ENCODE measurements around the gene HDAC4. TPM values are rescaled to one million over a fixed set of nuclear protein-coding genes. Genes with fewer than 3 reads are reported as not detected.
A peak's percentile ranks its signal among the peaks of the same experiment; 100 is the strongest.
"Not testable (repeated sequence)": the region's sequence is repeated elsewhere in the genome, so short reads cannot be mapped to it uniquely, and the experiment has no call there.

Gene HDAC4
- total RNA-seq, 2 experiments from 2014 or later = 25.2 to 65.1 TPM

DNA sequence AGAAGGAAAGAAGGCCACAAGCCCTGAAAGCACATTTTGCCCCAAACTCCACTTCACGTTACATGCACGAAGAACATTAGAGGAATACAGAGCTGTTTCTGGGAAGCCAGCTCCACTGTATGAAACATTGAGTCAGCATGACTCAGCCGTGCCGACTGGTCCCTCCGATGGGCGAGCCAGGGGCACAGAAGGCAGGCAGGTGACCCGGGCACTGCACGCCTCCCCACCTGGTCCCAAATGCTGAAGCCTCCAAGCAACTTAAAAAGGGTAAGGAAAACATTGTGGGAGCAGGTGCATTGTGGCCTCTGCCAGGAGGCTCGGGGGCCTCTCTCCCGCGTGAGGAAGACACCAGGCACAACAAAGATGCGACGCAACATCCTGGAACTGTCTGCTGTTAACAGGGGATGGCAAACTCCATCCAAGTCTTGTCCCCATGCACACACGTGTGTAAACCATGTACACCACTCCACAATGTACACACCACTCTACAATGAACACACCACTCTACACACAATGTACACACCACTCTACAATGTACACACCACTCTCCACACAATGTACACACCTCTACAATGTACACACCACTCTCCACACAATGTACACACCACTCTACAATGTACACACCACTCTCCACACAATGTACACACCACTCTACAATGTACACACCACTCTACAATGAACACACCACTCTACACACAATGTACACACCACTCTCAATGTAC is 120.4 kb downstream of the HDAC4 start:
- H3K27me3 Mint-ChIP-seq; H3K4me3 Mint-ChIP-seq; H3K27ac Mint-ChIP-seq; H3K9me3 Mint-ChIP-seq (ENCODE audit: low read depth); DNase-seq; H3K36me3 Mint-ChIP-seq: not testable (repeated sequence)
- peak; percentile 46 for ATAC-seq
- CTCF ChIA-PET = interaction anchor here (0.6 to 1.7 kb wide), 3 partner anchors 8 to 15 kb away, joined by 3 to 4 read pairs (median 3); no protein-coding TSS in a partner anchor
- H3K4me1 Mint-ChIP-seq = peaks cover 50% of the 10 kb centered on the region

DNA sequence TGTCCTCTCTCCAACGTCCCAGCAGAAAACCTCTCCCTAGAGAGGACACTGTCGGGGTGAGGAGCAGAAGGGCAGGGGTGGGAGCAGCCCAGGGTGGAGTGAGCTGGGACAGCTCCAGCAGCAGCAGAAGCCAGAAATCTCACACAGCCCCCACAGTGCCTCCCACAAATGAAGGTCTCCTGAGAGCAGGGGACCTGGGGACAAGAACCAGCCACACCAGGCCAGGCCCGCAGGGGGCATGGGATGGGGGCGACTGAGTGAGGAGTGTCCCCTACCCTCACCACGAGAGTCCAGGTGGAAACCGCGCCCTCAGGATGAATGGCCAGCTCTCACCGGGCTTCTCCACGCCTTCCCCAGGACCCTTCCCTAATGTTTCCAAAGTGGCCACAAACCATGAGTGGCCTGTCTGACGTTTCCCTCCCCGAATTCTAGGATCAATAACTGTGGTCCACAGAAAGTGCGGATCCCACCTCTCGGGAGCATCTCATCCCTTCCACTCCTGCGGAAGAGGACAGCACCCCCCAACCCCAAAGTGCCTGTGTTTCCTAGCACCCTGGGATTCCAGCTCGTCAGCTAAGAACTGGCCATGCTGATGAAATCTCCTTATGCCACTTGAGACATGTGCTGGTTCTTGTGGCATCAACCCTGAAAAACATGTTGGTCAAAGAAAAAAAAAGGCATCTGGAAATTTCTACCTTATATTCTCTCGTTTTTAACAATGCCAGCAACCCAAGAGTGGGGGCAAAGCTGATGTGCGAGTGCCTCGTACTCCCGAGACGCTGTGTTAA is 121.1 kb downstream of the HDAC4 start:
- Mint-ChIP-seq H3K4me3 (no peak overlapping the region), H3K27ac (peak overlapping the region; percentile 61), H3K9me3 (ENCODE audit: low read depth) (no peaks in the 10 kb centered on the region), H3K27me3 (no peaks in the 10 kb centered on the region), H3K36me3 (peaks cover 3% of the 10 kb centered on the region), H3K4me1 (peaks cover 48% of the 10 kb centered on the region)
- DNase-seq (no peak), ATAC-seq (no peak)
- CTCF ChIA-PET = interaction anchor here (0.6 to 1.7 kb wide), 3 partner anchors 9 to 14 kb away, joined by 3 to 4 read pairs (median 3); no protein-coding TSS in a partner anchor

DNA sequence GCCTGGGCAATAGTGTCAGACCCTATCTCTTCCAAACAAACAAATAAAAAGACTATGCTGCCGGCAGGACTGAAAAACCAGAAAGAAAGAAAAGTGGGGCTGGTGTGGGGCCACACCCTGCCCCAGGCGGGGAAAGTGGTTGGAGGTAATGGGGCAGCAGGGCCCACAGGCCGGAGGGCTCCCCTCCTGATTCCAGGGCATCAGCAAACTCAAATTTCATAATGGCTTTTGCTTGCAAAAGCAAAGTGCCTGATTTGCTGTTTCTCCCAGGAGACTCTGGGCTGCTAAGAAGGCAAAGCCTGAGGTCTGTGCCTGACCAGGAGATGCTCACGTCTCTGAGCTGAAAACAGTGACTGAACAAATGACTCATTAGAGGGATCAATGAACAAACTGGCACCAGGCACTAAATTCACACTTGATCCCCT is 121.9 kb downstream of the HDAC4 start:
- DNase-seq = peak; percentile 40
- peaks cover 51% of the 10 kb centered on the region for H3K4me1 Mint-ChIP-seq

DNA sequence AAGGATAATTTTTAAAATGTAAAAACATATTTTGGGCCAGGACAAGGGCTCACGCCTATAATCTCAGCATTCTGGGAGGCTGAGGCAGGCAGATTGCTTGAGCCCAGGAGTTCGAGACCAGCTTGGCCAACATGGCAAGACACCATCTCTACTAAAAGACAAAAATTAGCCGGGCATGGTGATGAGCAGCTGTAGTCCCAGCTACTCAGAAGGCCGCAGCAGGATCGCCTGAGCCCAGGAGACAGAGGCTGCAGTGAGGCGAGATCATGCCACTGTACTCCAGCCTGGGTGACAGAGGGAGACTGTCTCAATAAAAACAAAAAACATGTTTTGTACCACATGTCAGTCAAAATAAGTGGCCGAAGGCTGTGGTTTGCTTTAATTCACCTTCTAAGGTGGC is 122.5 kb downstream of the HDAC4 start:
- Mint-ChIP-seq H3K27ac (no peak overlapping the region), H3K36me3 (peaks cover 5% of the 10 kb centered on the region), H3K27me3 (no peaks in the 10 kb centered on the region), H3K9me3 (ENCODE audit: low read depth) (no peaks in the 10 kb centered on the region), H3K4me1 (peaks cover 57% of the 10 kb centered on the region), H3K4me3 (no peak overlapping the region)
- DNase-seq (peak; percentile 23), ATAC-seq (no peak)
- CTCF ChIA-PET = interaction anchor here (0.7 kb wide), 1 partner anchor 17 kb away, joined by 3 read pairs; no protein-coding TSS in a partner anchor

More for the DNA sequence above, 121.9 kb downstream of the HDAC4 start:
- Mint-ChIP-seq H3K9me3 (ENCODE audit: low read depth) (no peaks in the 10 kb centered on the region), H3K4me3 (no peak overlapping the region), H3K27ac (peak overlapping the region; percentile 61), H3K27me3 (no peaks in the 10 kb centered on the region), H3K36me3 (peaks cover 3% of the 10 kb centered on the region)
- CTCF ChIA-PET = interaction anchor here (1.7 kb wide), 1 partner anchor 10 kb away, joined by 4 read pairs; no protein-coding TSS in a partner anchor
- ATAC-seq = no peak

DNA sequence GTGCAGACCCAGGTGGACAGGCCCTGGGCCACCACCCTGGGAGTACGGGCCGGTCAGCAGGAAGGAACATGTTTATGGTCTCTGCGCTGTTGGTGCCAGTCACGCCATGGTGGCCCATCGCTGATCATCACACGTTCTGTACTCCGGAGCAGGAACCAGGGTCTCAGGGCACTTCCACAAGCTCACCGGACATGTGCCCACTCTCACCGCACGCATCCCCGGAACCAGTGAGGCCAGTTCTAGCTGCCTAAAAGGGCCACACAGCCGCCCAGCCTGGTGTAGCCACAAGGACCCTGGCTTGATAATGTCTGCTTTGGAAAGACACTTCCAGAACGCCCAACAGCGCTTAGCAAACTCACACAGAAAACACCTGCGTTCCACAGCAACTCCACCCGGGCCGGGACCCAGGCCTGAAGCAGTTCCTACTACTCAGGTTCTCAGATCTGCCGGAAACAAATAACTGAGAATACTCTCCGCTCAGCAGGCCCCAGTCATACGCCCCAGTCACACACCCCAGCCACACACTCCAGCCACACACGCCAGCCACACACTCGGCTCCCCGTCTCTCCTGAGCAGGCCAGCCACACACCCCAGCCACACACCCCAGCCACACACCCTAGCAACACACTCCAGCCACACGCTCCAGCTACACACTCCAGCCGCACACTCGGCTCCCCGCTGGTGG is 123.3 kb downstream of the HDAC4 start:
- H3K27me3 Mint-ChIP-seq = peaks cover 4% of the 10 kb centered on the region
- peaks cover 5% of the 10 kb centered on the region for H3K36me3 Mint-ChIP-seq
- peaks cover 65% of the 10 kb centered on the region for H3K4me1 Mint-ChIP-seq
- no peaks in the 10 kb centered on the region for H3K9me3 Mint-ChIP-seq (ENCODE audit: low read depth)
- peak; percentile 40 for DNase-seq
- ATAC-seq = no peak
- H3K27ac Mint-ChIP-seq = peak overlapping the region; percentile 68
- H3K4me3 Mint-ChIP-seq = no peak overlapping the region
- CTCF ChIA-PET = interaction anchor here (0.7 to 2.9 kb wide), 3 partner anchors 11 to 19 kb away, joined by 3 to 13 read pairs (median 3); no protein-coding TSS in a partner anchor

DNA sequence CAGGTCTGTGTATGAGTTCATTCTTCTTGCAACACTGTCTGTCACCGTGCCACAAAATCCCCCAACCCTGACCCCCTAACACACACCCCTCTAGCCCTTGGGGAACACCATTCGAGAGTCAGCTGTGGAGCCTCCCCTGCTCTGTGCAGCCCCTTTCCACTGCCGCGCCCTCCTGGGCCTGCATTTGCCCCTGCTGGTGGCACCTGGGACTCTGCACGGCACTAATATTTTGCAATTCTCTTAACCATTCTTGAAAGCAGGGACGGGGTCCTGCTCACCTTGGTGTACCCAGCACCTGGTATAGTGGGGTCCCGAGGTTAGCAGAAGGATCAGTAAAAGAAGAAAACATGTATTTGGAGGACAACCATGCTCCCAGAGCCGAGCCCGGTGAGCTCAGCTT is 124.0 kb downstream of the HDAC4 start:
- no peaks in the 10 kb centered on the region for H3K9me3 Mint-ChIP-seq (ENCODE audit: low read depth)
- H3K36me3 Mint-ChIP-seq = peaks cover 5% of the 10 kb centered on the region
- ATAC-seq = no peak
- peak; percentile 38 for DNase-seq
- no peak overlapping the region for H3K4me3 Mint-ChIP-seq
- H3K4me1 Mint-ChIP-seq = peaks cover 69% of the 10 kb centered on the region
- peaks cover 4% of the 10 kb centered on the region for H3K27me3 Mint-ChIP-seq
- CTCF ChIA-PET = interaction anchor here (0.9 to 3.8 kb wide), 3 partner anchors 8 to 19 kb away, joined by 3 to 24 read pairs (median 13); no protein-coding TSS in a partner anchor
- H3K27ac Mint-ChIP-seq = no peak overlapping the region

DNA sequence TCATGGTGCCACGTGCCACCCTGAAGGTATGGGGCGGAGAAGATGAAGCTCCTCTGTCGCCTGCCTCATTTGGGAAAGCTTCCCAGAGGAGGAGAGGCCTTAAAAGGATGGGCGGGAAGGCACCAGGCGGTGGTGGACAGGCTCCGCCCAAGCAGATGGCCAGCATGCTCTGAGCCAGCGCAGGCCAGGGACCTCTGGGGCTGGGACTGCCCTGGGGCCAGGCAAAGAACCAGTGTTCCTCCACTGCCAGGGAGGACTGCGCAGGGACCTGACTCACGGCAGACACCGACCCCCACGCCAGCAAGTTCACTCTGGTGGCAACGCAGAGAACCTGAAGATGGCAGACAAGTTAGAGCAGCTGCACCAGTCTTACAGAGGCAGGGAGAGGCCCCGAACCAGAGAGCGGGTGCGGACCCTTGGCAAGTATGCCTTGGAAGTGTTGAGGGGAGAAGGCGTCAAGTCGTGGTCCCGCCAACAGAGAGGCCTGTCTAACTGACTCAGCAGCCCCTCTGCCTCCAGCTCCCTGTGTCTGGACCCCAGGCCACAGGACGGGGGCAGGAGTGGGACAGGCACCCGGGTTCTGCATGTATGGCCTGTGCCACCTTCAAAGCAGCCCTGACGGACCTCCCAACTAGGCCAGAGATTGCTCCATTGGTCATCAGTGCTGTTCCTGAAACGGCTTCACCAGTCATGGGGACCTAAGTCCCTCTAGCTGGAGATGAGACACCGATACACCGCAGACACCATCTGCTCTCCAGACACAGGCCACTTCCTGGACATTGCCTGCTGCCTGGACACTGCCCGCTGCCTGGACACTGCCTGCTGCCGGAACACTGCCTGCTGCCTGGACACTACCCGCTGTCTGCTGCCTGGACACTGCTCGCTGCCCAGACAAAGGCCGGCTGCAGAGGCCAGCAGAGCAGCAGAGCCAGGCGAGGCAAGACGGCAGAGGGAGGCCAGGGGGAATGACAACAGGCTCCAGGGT is 124.7 kb downstream of the HDAC4 start:
- DNase-seq = peak; percentile 41
- peak overlapping the region; percentile 62 for H3K4me3 Mint-ChIP-seq
- peak overlapping the region; percentile 98 for H3K27ac Mint-ChIP-seq

DNA sequence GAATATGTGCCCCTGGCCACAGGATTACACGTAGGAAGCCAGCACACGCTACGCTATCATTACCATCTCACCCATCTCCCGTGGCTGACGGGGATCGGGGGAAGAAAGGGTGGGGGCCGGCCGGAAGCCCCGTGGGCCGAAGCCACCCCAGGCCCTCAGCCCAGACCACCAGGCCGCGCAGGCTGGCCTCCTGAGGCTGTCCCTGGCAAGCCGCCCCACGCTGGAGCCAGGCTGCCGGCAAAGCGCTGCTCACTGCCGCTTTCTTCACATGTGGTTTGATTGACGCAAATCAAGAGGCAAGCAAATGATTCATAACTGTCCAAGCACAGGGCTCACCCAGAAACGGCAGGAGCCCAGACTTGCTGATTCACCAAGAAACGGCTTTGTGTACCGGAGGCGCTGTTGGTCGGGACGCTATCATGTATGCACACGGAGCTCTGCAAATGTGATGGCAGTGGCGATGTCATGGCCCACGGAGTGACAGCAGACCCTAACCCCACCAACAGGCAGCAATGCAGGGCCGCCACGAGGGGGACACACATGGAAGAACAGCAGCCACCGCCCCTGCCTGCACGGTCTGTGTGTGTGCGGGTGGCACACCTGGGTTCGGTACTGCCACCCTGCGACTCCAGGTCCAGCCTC is 125.7 kb downstream of the HDAC4 start:
- Mint-ChIP-seq H3K27me3 (peaks cover 7% of the 10 kb centered on the region), H3K36me3 (peaks cover 8% of the 10 kb centered on the region), H3K9me3 (ENCODE audit: low read depth) (no peaks in the 10 kb centered on the region), H3K27ac (peak overlapping the region; percentile 98), H3K4me1 (peaks cover 73% of the 10 kb centered on the region), H3K4me3 (peak overlapping the region; percentile 62)
- DNase-seq (peak; percentile 94), ATAC-seq (peak; percentile 93)
- CTCF ChIA-PET = interaction anchor here (1.0 to 3.8 kb wide), 14 partner anchors 10 to 128 kb away, joined by 3 to 24 read pairs (median 5); partner anchors contain the start of gene HDAC4

More for the DNA sequence above, 124.7 kb downstream of the HDAC4 start:
- H3K36me3 Mint-ChIP-seq = peaks cover 8% of the 10 kb centered on the region
- H3K9me3 Mint-ChIP-seq (ENCODE audit: low read depth) = no peaks in the 10 kb centered on the region
- CTCF ChIA-PET = interaction anchor here (0.7 to 3.8 kb wide), 13 partner anchors 9 to 127 kb away, joined by 3 to 24 read pairs (median 5); partner anchors contain the start of gene HDAC4
- peaks cover 6% of the 10 kb centered on the region for H3K27me3 Mint-ChIP-seq
- no peak for ATAC-seq
- H3K4me1 Mint-ChIP-seq = peaks cover 71% of the 10 kb centered on the region

DNA sequence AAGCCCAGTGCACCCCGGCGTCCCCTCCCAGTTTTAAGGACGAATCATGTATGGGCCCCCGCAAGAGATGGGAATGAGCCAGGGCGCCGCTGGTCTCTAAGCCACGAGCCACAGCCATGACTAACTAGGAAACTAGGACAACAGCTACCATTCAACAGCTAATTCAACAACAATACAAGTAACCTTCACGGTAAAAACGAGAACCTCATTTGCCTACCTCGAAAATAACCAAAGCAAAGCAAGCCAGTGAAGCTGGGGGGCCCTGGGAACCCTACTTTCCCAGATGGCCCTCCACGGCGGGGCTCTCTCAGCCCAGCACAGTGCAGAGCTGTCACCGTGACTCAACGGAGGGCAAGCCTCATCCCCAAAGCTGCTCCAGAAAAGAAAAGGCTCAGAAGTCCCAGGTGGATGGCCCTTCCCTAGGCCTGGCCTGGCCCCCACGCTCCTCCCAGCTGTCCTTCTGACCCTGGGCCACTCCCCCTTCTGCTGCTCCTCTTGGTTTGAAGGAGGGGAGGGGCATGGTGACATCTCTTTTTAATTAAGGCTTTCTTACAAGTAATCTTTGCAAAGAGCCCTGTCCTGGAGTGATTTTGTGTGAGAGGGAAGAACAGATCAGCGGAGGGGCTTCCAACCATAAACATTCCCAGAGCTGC is 126.3 kb downstream of the HDAC4 start:
- Mint-ChIP-seq H3K36me3 (peaks cover 8% of the 10 kb centered on the region), H3K9me3 (ENCODE audit: low read depth) (no peaks in the 10 kb centered on the region), H3K27ac (peak overlapping the region; percentile 98), H3K27me3 (peaks cover 8% of the 10 kb centered on the region), H3K4me3 (peak overlapping the region; percentile 62), H3K4me1 (peaks cover 79% of the 10 kb centered on the region)
- CTCF ChIA-PET = interaction anchor here (1.0 to 3.8 kb wide), 15 partner anchors 10 to 129 kb away, joined by 3 to 24 read pairs (median 5); partner anchors contain the start of gene HDAC4
- peak; percentile 59 for ATAC-seq
- DNase-seq = peak; percentile 67

DNA sequence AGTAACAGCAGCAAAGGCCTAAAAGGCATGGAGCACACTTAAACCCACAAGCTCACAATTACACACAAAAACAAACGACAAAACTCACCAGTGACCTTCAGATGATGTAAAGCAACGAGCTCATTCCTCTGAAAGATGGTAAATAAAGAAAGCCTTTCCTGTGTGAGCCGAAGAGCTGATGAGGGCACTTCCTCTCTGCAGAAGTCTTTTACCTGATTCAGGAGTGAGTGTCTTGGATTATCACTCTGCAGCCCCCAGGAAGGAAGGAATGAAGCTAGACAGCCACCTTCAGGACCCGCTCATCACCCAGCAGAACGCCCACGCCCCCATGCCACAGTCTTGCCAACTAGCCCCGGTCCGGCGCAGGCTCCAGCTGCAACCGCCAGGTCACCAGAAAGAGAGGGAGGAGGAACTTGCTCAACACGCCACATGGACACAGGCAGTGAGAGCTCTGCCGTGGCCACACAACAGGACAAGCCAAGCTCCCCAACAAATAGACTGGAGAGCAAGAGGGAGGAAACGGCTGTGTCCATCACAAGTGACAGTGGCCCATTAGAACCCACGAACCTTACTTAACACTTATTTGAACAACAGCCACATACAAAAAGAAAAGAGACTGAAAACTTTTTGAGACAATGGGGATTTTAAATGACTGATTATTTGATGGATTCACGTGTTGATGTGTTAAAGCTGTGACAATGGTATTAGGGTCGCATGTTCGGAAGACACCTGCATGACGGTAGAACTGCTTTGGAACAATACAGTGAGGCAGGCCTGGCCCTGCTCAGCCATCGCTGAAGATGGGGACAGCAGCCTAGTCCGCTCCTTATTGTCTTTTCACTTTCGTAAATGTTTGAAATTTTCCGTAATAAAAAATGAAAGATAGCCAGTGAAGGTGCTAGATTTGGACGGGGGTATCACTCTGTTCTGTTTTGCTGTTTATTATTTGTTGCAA is 127.3 kb downstream of the HDAC4 start:
- peak; percentile 40 for DNase-seq
- peaks cover 80% of the 10 kb centered on the region for H3K4me1 Mint-ChIP-seq
- peak overlapping the region; percentile 12 for H3K4me3 Mint-ChIP-seq
- H3K27me3 Mint-ChIP-seq = peaks cover 8% of the 10 kb centered on the region
- peaks cover 11% of the 10 kb centered on the region for H3K36me3 Mint-ChIP-seq
- CTCF ChIA-PET = interaction anchor here (1.0 to 3.8 kb wide), 6 partner anchors 11 to 57 kb away, joined by 3 to 24 read pairs (median 4); no protein-coding TSS in a partner anchor
- no peaks in the 10 kb centered on the region for H3K9me3 Mint-ChIP-seq (ENCODE audit: low read depth)
- ATAC-seq = no peak
- peak overlapping the region; percentile 98 for H3K27ac Mint-ChIP-seq

Measured in activated CD8-positive, alpha-beta memory T cell treated with anti-CD3 and anti-CD28 coated beads, Interleukin-2, amount 10 ng/mL, durations not matched to agents 7 days and 5 days (primary cell).